ENCODE results near the gene USP34.
A peak's percentile ranks its signal among the peaks of the same experiment; 100 is the strongest.

The USP34 gene

DNA sequence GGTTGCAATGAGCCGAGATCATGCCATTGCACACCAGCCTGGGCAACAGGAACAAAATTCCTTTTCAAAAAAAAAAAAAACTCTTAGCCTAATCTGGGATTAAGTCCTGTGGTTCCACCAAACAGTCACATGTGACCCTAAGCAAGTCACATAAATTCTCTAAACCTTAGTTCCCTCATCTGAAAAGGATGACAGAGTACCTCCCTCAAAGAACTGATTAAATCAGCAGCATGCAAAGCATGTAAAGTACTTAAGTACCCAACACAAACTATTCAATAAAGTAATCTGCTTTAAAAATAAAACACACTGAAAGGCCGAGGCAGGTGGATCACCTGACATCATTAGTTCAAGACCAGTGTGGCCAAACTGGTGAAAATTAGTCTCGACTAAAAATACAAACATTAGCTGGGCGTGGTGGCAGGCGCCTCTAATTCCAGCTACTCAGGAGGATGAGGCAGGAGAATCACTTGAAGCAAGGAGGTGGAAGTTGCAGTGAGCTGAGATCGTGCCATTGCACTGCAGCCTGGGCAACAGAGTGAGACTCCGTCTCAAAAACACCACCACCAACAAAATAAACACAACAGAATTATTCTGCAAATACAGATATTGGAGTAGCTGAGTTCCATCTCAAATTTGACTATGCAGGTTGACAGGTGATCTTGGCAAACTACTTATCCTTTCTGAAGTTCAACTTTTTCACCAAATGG is 7.0 kb downstream of the USP34 start (continued):
- TF ChIP-seq, protein P1, sequence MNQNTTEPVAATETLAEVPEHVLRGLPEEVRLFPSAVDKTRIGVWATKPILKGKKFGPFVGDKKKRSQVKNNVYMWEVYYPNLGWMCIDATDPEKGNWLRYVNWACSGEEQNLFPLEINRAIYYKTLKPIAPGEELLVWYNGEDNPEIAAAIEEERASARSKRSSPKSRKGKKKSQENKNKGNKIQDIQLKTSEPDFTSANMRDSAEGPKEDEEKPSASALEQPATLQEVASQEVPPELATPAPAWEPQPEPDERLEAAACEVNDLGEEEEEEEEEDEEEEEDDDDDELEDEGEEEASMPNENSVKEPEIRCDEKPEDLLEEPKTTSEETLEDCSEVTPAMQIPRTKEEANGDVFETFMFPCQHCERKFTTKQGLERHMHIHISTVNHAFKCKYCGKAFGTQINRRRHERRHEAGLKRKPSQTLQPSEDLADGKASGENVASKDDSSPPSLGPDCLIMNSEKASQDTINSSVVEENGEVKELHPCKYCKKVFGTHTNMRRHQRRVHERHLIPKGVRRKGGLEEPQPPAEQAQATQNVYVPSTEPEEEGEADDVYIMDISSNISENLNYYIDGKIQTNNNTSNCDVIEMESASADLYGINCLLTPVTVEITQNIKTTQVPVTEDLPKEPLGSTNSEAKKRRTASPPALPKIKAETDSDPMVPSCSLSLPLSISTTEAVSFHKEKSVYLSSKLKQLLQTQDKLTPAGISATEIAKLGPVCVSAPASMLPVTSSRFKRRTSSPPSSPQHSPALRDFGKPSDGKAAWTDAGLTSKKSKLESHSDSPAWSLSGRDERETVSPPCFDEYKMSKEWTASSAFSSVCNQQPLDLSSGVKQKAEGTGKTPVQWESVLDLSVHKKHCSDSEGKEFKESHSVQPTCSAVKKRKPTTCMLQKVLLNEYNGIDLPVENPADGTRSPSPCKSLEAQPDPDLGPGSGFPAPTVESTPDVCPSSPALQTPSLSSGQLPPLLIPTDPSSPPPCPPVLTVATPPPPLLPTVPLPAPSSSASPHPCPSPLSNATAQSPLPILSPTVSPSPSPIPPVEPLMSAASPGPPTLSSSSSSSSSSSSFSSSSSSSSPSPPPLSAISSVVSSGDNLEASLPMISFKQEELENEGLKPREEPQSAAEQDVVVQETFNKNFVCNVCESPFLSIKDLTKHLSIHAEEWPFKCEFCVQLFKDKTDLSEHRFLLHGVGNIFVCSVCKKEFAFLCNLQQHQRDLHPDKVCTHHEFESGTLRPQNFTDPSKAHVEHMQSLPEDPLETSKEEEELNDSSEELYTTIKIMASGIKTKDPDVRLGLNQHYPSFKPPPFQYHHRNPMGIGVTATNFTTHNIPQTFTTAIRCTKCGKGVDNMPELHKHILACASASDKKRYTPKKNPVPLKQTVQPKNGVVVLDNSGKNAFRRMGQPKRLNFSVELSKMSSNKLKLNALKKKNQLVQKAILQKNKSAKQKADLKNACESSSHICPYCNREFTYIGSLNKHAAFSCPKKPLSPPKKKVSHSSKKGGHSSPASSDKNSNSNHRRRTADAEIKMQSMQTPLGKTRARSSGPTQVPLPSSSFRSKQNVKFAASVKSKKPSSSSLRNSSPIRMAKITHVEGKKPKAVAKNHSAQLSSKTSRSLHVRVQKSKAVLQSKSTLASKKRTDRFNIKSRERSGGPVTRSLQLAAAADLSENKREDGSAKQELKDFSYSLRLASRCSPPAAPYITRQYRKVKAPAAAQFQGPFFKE (tag by site-specific recombination; IDR thresholded peaks at IDR 0.05; ENCODE audit: borderline replicate concordance) = no peak
- TF ChIP-seq OSR2 (tag by site-specific recombination; IDR thresholded peaks at IDR 0.05) = peak; percentile 43; the same call in 1 of the 2 replicates
- TF ChIP-seq ZSCAN23 (tag by site-specific recombination; IDR thresholded peaks at IDR 0.05) = no peak

DNA sequence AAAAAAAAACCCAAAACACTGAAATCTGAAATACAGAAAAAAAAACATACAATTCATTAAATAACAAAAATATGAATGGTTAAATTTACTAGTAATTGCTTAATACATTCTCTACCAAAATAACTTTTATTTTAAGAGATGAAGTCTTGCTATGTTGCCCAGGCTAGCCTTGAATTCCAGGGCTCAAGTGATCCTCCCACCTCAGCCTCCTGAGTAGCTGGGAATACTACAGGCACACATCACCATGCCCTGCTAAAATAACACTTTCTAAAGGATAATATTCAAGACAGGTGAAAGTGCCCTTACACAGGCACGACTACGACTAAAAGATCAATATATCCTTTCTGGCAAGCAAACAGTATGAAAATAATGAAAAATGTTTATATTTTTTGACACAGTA is 9.5 kb downstream of the USP34 start:
- TF ChIP-seq, protein P2, sequence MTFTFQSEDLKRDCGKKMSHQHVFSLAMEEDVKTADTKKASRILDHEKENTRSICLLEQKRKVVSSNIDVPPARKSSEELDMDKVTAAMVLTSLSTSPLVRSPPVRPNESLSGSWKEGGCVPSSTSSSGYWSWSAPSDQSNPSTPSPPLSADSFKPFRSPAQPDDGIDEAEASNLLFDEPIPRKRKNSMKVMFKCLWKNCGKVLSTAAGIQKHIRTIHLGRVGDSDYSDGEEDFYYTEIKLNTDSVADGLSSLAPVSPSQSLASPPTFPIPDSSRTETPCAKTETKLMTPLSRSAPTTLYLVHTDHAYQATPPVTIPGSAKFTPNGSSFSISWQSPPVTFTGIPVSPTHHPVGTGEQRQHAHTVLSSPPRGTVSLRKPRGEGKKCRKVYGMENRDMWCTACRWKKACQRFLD (tag by site-specific recombination; IDR thresholded peaks at IDR 0.05) = no peak
- TF ChIP-seq ZNF302 (tag by site-specific recombination; IDR thresholded peaks at IDR 0.05; ENCODE audit: low read depth) = no peak
- no peak for TF ChIP-seq ZEB2 (tag by site-specific recombination; IDR thresholded peaks at IDR 0.05)
- no peak for TF ChIP-seq ZNF664 (tag by site-specific recombination; IDR thresholded peaks at IDR 0.05)
- TF ChIP-seq SALL2 (tag by site-specific recombination; IDR thresholded peaks at IDR 0.05; ENCODE audit: borderline replicate concordance) = no peak
- Histone ChIP-seq H3K36me3 (ENCODE audit: control insufficient read depth in 2 of 2, insufficient read depth in 1 of 2, low read length in 2 of 2) (no peaks in the 10 kb centered on the region; a peak in 1 of 3 replicates), H3K4me1 (ENCODE audit: control insufficient read depth, insufficient read depth, low read length) (no peaks in the 10 kb centered on the region; the same call in 1 of the 2 replicates), H3K27ac (ENCODE audit: extremely low read depth, low read depth, low read length) (no peak overlapping the region), H3K4me3 (ENCODE audit: low read depth, low read length) (no peak overlapping the region), H3K9me3 (ENCODE audit: control insufficient read depth, insufficient read depth, low read depth, low read length) (no peaks in the 10 kb centered on the region)
- CTCF ChIA-PET = no interaction called here
- POLR2A ChIA-PET = no interaction called here

DNA sequence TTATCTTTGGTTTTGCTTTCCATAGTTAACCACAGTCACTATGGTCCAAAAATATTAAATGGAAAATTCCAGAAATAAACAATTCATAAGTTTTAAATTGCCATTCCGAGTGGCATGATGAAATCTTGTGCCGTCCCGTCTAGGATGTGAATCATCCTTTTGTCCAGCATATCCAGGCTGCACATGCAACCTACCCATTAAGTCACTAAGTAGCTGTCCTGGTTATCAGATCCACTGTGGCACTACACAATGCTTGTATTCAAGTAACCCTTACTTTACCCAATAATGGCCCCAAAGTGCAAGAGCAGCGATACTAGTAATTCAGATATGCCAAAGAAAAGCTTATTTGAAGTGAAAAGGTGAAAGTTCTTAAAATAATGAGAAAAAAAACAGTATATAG is 10.7 kb downstream of the USP34 start:
- Histone ChIP-seq H3K36me3 (ENCODE audit: control insufficient read depth in 2 of 2, insufficient read depth in 1 of 2, low read length in 2 of 2) (no peaks in the 10 kb centered on the region; a peak in 1 of 3 replicates), H3K4me1 (ENCODE audit: control insufficient read depth, insufficient read depth, low read length) (no peaks in the 10 kb centered on the region), H3K9me3 (ENCODE audit: control insufficient read depth, insufficient read depth, low read depth, low read length) (no peaks in the 10 kb centered on the region), H3K4me3 (ENCODE audit: low read depth, low read length) (no peak overlapping the region), H3K27ac (ENCODE audit: extremely low read depth, low read depth, low read length) (no peak overlapping the region)
- ChIA-PET POLR2A (interaction anchor here (1.5 kb wide), 1 partner anchor 10 kb away, joined by 3 read pairs; no protein-coding TSS in a partner anchor), CTCF (no interaction called here)
- no peak for TF ChIP-seq ZNF529 (tag by site-specific recombination; IDR thresholded peaks at IDR 0.05; ENCODE audit: insufficient replicate concordance)
- TF ChIP-seq ZBTB1 (tag by site-specific recombination; IDR thresholded peaks at IDR 0.05) = no peak
- no peak for TF ChIP-seq ZNF324 (tag by site-specific recombination; IDR thresholded peaks at IDR 0.05)
- no peak for TF ChIP-seq ZNF560 (tag by site-specific recombination; IDR thresholded peaks at IDR 0.05; ENCODE audit: borderline replicate concordance)
